G401.6 (cell line): Measurements from ENCODE around the gene KRTAP21-1.
"Not testable (repeated sequence)": the region's sequence is repeated elsewhere in the genome, so short reads cannot be mapped to it uniquely, and the experiment has no call there.

Experiments
- FAIRE-seq: peaks from 2 replicates; lab custom pipeline; 2012; peaks lifted over from hg19 to GRCh38; lab: Jason Lieb, UNC

Gene KRTAP21-1

GRCh38 chr21:30755328-30755727 lies at the start of gene KRTAP21-1:
KRTAP21-1 (minus strand) TSS chr21:30755428; CDS start chr21:30755378, 50 bp downstream.
- FAIRE-seq, result not testable (repeated sequence)

GRCh38 chr21:30800605-30801004 lies 45.4 kb upstream of the KRTAP21-1 start:
- no peak for FAIRE-seq

- no peak for FAIRE-seq
Observed at GRCh38 chr21:30793581-30794314, 38.5 kb upstream of the KRTAP21-1 start.

- no peak for FAIRE-seq
Observed at GRCh38 chr21:30779249-30779648, 24.0 kb upstream of the KRTAP21-1 start.

- no peak for FAIRE-seq
Observed at GRCh38 chr21:30769724-30770431, 14.7 kb upstream of the KRTAP21-1 start.

GRCh38 chr21:30760776-30761175 lies 5.5 kb upstream of the KRTAP21-1 start:
- no peak for FAIRE-seq

GRCh38 chr21:30758306-30758705 lies 3.1 kb upstream of the KRTAP21-1 start:
- FAIRE-seq, result no peak

GRCh38 chr21:30747159-30747558 lies 8.1 kb downstream of the KRTAP21-1 start, which contains the start of gene KRTAP21-2:
KRTAP21-2 (minus strand) TSS chr21:30747259; CDS start chr21:30747202, 57 bp downstream.
- no peak for FAIRE-seq

- no peak for FAIRE-seq
Observed at GRCh38 chr21:30740462-30740861, 14.8 kb downstream of the KRTAP21-1 start.

- no peak for FAIRE-seq
Observed at GRCh38 chr21:30733026-30733425, 22.2 kb downstream of the KRTAP21-1 start.

GRCh38 chr21:30726726-30727125 lies 28.5 kb downstream of the KRTAP21-1 start:
- no peak for FAIRE-seq

- FAIRE-seq, result no peak
Observed at GRCh38 chr21:30719401-30719800, 35.8 kb downstream of the KRTAP21-1 start.

GRCh38 chr21:30718239-30718909 lies 36.9 kb downstream of the KRTAP21-1 start, which contains the start of gene KRTAP21-3:
KRTAP21-3 (minus strand) TSS chr21:30718777; CDS start chr21:30718759, 18 bp downstream.
- FAIRE-seq, result no peak

- no peak for FAIRE-seq
Observed at GRCh38 chr21:30717105-30717504, 38.1 kb downstream of the KRTAP21-1 start.

- FAIRE-seq, result no peak
Observed at GRCh38 chr21:30714946-30715345, 40.3 kb downstream of the KRTAP21-1 start.

GRCh38 chr21:30714456-30714855 lies 40.8 kb downstream of the KRTAP21-1 start:
- FAIRE-seq, result no peak

GRCh38 chr21:30713766-30714165 lies 41.5 kb downstream of the KRTAP21-1 start:
- no peak for FAIRE-seq

- no peak for FAIRE-seq
Observed at GRCh38 chr21:30710499-30710898, 44.7 kb downstream of the KRTAP21-1 start.

GRCh38 chr21:30707409-30707808 lies 47.8 kb downstream of the KRTAP21-1 start:
- no peak for FAIRE-seq
